ENCODE measurements around the gene TPCN1.

Gene TPCN1

GRCh38 chr12:113263431-113263963, 42.2 kb downstream of the TPCN1 start:
- Histone ChIP-seq H3K27ac (ENCODE audit: low read depth, low read length, severe bottlenecking) (no peak overlapping the region), H3K4me1 (ENCODE audit: control insufficient read depth, insufficient read depth, low read length, poor library complexity, severe bottlenecking) (peaks cover 14% of the 10 kb centered on the region), H3K9me3 (ENCODE audit: control insufficient read depth, low read length) (no peaks in the 10 kb centered on the region), H3K36me3 (ENCODE audit: control insufficient read depth, insufficient read depth, low read length) (no peaks in the 10 kb centered on the region), H3K4me3 (ENCODE audit: extremely low read depth, insufficient read depth, low read length, poor library complexity, severe bottlenecking) (no peak overlapping the region)
- 91 to 93% methylated on average over 7 to 8 of the region's 9 CpGs for WGBS, 2 experiments (ENCODE audit: insufficient coverage in 2 of 2)

- Histone ChIP-seq H3K9me3 (ENCODE audit: control insufficient read depth, low read length) (no peaks in the 10 kb centered on the region), H3K27ac (ENCODE audit: low read depth, low read length, severe bottlenecking) (no peak overlapping the region)
Measured at GRCh38 chr12:113266106-113266895, 45.0 kb downstream of the TPCN1 start.

GRCh38 chr12:113267621-113268020, 46.4 kb downstream of the TPCN1 start:
- no peak overlapping the region for H3K4me3 ChIP-seq (ENCODE audit: extremely low read depth, insufficient read depth, low read length, poor library complexity, severe bottlenecking)

More at GRCh38 chr12:113266106-113266895, 45.0 kb downstream of the TPCN1 start:
- WGBS, 2 experiments (ENCODE audit: insufficient coverage in 2 of 2): 95 to 98% methylated on average over 14 to 21 of the region's 23 CpGs
- Histone ChIP-seq H3K4me1 (ENCODE audit: control insufficient read depth, insufficient read depth, low read length, poor library complexity, severe bottlenecking) (peaks cover 9% of the 10 kb centered on the region), H3K4me3 (ENCODE audit: extremely low read depth, insufficient read depth, low read length, poor library complexity, severe bottlenecking) (no peak overlapping the region), H3K36me3 (ENCODE audit: control insufficient read depth, insufficient read depth, low read length) (no peaks in the 10 kb centered on the region)

GRCh38 chr12:113268136-113268535, 46.9 kb downstream of the TPCN1 start:
- H3K4me3 ChIP-seq (ENCODE audit: extremely low read depth, insufficient read depth, low read length, poor library complexity, severe bottlenecking): no peak overlapping the region
- H3K4me1 ChIP-seq (ENCODE audit: control insufficient read depth, insufficient read depth, low read length, poor library complexity, severe bottlenecking): peaks cover 15% of the 10 kb centered on the region
- no peaks in the 10 kb centered on the region for H3K9me3 ChIP-seq (ENCODE audit: control insufficient read depth, low read length)
- no peaks in the 10 kb centered on the region for H3K36me3 ChIP-seq (ENCODE audit: control insufficient read depth, insufficient read depth, low read length)
- WGBS, 2 experiments (ENCODE audit: insufficient coverage in 2 of 2): 98 to 99% methylated on average over 10 to 11 of the region's 12 CpGs
- H3K27ac ChIP-seq (ENCODE audit: low read depth, low read length, severe bottlenecking): no peak overlapping the region

More at GRCh38 chr12:113267621-113268020, 46.4 kb downstream of the TPCN1 start:
- WGBS, 2 experiments (ENCODE audit: insufficient coverage in 2 of 2): 92 to 100% methylated on average over 6 to 7 of the region's 7 CpGs
- no peaks in the 10 kb centered on the region for H3K36me3 ChIP-seq (ENCODE audit: control insufficient read depth, insufficient read depth, low read length)
- H3K9me3 ChIP-seq (ENCODE audit: control insufficient read depth, low read length): no peaks in the 10 kb centered on the region
- peaks cover 14% of the 10 kb centered on the region for H3K4me1 ChIP-seq (ENCODE audit: control insufficient read depth, insufficient read depth, low read length, poor library complexity, severe bottlenecking)
- no peak overlapping the region for H3K27ac ChIP-seq (ENCODE audit: low read depth, low read length, severe bottlenecking)

- Histone ChIP-seq H3K4me1 (ENCODE audit: control insufficient read depth, insufficient read depth, low read length, poor library complexity, severe bottlenecking) (peaks cover 15% of the 10 kb centered on the region), H3K4me3 (ENCODE audit: extremely low read depth, insufficient read depth, low read length, poor library complexity, severe bottlenecking) (no peak overlapping the region), H3K36me3 (ENCODE audit: control insufficient read depth, insufficient read depth, low read length) (peaks cover 3% of the 10 kb centered on the region), H3K27ac (ENCODE audit: low read depth, low read length, severe bottlenecking) (no peak overlapping the region), H3K9me3 (ENCODE audit: control insufficient read depth, low read length) (no peaks in the 10 kb centered on the region)
- 93 to 96% methylated on average over 16 to 19 of the region's 19 CpGs for WGBS, 2 experiments (ENCODE audit: insufficient coverage in 2 of 2)
Measured at GRCh38 chr12:113268621-113269020, 47.4 kb downstream of the TPCN1 start.

GRCh38 chr12:113269257-113269943, 48.1 kb downstream of the TPCN1 start:
- Histone ChIP-seq H3K4me1 (ENCODE audit: control insufficient read depth, insufficient read depth, low read length, poor library complexity, severe bottlenecking) (peaks cover 15% of the 10 kb centered on the region), H3K4me3 (ENCODE audit: extremely low read depth, insufficient read depth, low read length, poor library complexity, severe bottlenecking) (no peak overlapping the region), H3K9me3 (ENCODE audit: control insufficient read depth, low read length) (no peaks in the 10 kb centered on the region), H3K27ac (ENCODE audit: low read depth, low read length, severe bottlenecking) (no peak overlapping the region), H3K36me3 (ENCODE audit: control insufficient read depth, insufficient read depth, low read length) (peaks cover 6% of the 10 kb centered on the region)
- 90 to 95% methylated on average over 12 of the region's 12 CpGs for WGBS, 2 experiments (ENCODE audit: insufficient coverage in 2 of 2)

- peaks cover 15% of the 10 kb centered on the region for H3K4me1 ChIP-seq (ENCODE audit: control insufficient read depth, insufficient read depth, low read length, poor library complexity, severe bottlenecking)
- no peaks in the 10 kb centered on the region for H3K9me3 ChIP-seq (ENCODE audit: control insufficient read depth, low read length)
- WGBS, 2 experiments (ENCODE audit: insufficient coverage in 2 of 2): 97 to 98% methylated on average over 6 to 7 of the region's 11 CpGs
- no peak overlapping the region for H3K27ac ChIP-seq (ENCODE audit: low read depth, low read length, severe bottlenecking)
- H3K4me3 ChIP-seq (ENCODE audit: extremely low read depth, insufficient read depth, low read length, poor library complexity, severe bottlenecking): no peak overlapping the region
- H3K36me3 ChIP-seq (ENCODE audit: control insufficient read depth, insufficient read depth, low read length): peaks cover 6% of the 10 kb centered on the region
Measured at GRCh38 chr12:113270709-113271009, 49.4 kb downstream of the TPCN1 start.

GRCh38 chr12:113271466-113271852, 50.2 kb downstream of the TPCN1 start:
- Histone ChIP-seq H3K9me3 (ENCODE audit: control insufficient read depth, low read length) (no peaks in the 10 kb centered on the region), H3K4me3 (ENCODE audit: extremely low read depth, insufficient read depth, low read length, poor library complexity, severe bottlenecking) (no peak overlapping the region), H3K4me1 (ENCODE audit: control insufficient read depth, insufficient read depth, low read length, poor library complexity, severe bottlenecking) (peaks cover 23% of the 10 kb centered on the region), H3K36me3 (ENCODE audit: control insufficient read depth, insufficient read depth, low read length) (peaks cover 6% of the 10 kb centered on the region), H3K27ac (ENCODE audit: low read depth, low read length, severe bottlenecking) (peak overlapping the region; percentile 72)
- WGBS, 2 experiments (ENCODE audit: insufficient coverage in 2 of 2): 96% methylated on average over 9 to 10 of the region's 10 CpGs

- Histone ChIP-seq H3K4me3 (ENCODE audit: extremely low read depth, insufficient read depth, low read length, poor library complexity, severe bottlenecking) (no peak overlapping the region), H3K36me3 (ENCODE audit: control insufficient read depth, insufficient read depth, low read length) (peaks cover 6% of the 10 kb centered on the region), H3K27ac (ENCODE audit: low read depth, low read length, severe bottlenecking) (peak overlapping the region; percentile 72), H3K4me1 (ENCODE audit: control insufficient read depth, insufficient read depth, low read length, poor library complexity, severe bottlenecking) (peaks cover 24% of the 10 kb centered on the region), H3K9me3 (ENCODE audit: control insufficient read depth, low read length) (no peaks in the 10 kb centered on the region)
- WGBS, 2 experiments (ENCODE audit: insufficient coverage in 2 of 2): 83 to 84% methylated on average over 9 to 11 of the region's 12 CpGs
Measured at GRCh38 chr12:113271853-113272561, 50.7 kb downstream of the TPCN1 start.

- Histone ChIP-seq H3K36me3 (ENCODE audit: control insufficient read depth, insufficient read depth, low read length) (peaks cover 6% of the 10 kb centered on the region), H3K27ac (ENCODE audit: low read depth, low read length, severe bottlenecking) (no peak overlapping the region), H3K4me3 (ENCODE audit: extremely low read depth, insufficient read depth, low read length, poor library complexity, severe bottlenecking) (no peak overlapping the region), H3K4me1 (ENCODE audit: control insufficient read depth, insufficient read depth, low read length, poor library complexity, severe bottlenecking) (peaks cover 24% of the 10 kb centered on the region), H3K9me3 (ENCODE audit: control insufficient read depth, low read length) (no peaks in the 10 kb centered on the region)
- 92 to 96% methylated on average over 10 to 12 of the region's 13 CpGs for WGBS, 2 experiments (ENCODE audit: insufficient coverage in 2 of 2)
Measured at GRCh38 chr12:113273053-113273725, 51.9 kb downstream of the TPCN1 start.

All from mesodermal cell (in vitro differentiated cells).